NT2/D1 (cell line): ENCODE data around the gene PLCH2.

Source experiments
- SUZ12 ChIP-seq: IDR thresholded peaks from 2 replicates; pipeline ENCODE4 v1.6.1; 2011; ENCODE audit not compliant: insufficient read length, insufficient read depth; ENCODE audit errors: extremely low read depth
- YY1 ChIP-seq: IDR thresholded peaks from 2 replicates; pipeline ENCODE4 v1.6.1; 2011; ENCODE audit not compliant: insufficient read length, insufficient read depth
- ZNF274 ChIP-seq: IDR thresholded peaks from 2 replicates; pipeline ENCODE4 v1.6.1; 2011; ENCODE audit warnings: mild to moderate bottlenecking, low read depth, low read length

DNA sequence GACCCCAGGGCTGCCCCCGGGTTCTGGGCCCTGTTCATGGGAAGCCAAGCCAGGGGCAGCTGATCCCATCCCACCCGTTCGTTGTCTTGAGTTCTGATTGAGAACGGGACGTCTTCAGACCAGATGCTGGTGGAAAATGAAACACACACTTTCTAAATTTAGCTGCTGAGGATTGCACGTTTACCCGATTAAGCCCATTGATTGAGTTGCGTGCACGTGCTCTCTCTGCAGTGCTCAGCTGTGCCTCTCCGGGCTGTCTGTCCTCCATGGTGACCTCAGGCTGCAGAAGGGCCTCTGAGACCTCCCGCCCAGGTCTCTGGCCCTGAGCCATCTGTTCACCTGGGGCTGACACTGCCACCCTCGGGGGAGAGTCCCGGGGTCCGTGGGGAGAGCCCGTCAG lies 36.7 kb upstream of the PLCH2 start:
- TF ChIP-seq YY1 (no peak), ZNF274 (no peak), SUZ12 (no peak)
